Lower leg skin (tissue), 4 donors: ENCODE data around the gene HHLA2. TPM values are rescaled to one million over a fixed set of nuclear protein-coding genes. Genes with fewer than 3 reads are reported as not detected.

Source experiments
- DNase-seq, 2 donors: peaks; one replicate each; pipeline ENCODE4 v3.0.0-alpha.2; 2019; ENCODE audit warnings: low spot score in 2 of 2
- H3K4me3 ChIP-seq: fragments of 200-600 bp; sonication (generic); 2 replicates; pipeline ENCODE4 v1.5.1; 2017; ENCODE audit warnings: mild to moderate bottlenecking, low read depth; ENCODE audit not compliant: poor library complexity, severe bottlenecking
- POLR2A ChIP-seq, 2 donors: fragments of 450-650 bp; IDR thresholded peaks; one replicate each; pipeline ENCODE4 v1.6.1; 2016 to 2017; ENCODE audit warnings: antibody characterized with exemption in 2 of 2, mild to moderate bottlenecking in 1 of 2, moderate library complexity in 1 of 2
- WGBS, 2 donors: methylation state at CpG; one replicate each; pipeline ENCODE4 v1.1.5; 2018; 5-methylcytosine and 5-hydroxymethylcytosine counted together
- intact Hi-C: fragments of 100-400 bp; cut with DNase I; formaldehyde crosslinking; loops from one replicate; pipeline ENCODE4 v1.15.0; 2023; ENCODE audit warnings: low total_unique reads
- total RNA-seq, 4 donors: library from RNA; depleted of rRNA; stranded (reverse); fragments of >200 nt; gene quantifications; one replicate each; pipeline ENCODE4 v1.1.0, GENCODE V29; 2016
- TF ChIP-seq, protein P1 (sequence below), 3 donors: fragments of 450-650 bp; IDR thresholded peaks; one replicate each; pipeline ENCODE4 v1.5.1; 2016; ENCODE audit warnings: antibody characterized with exemption in 3 of 3, mild to moderate bottlenecking in 3 of 3, moderate library complexity in 2 of 3

Gene HHLA2
- total RNA-seq, 4 donors from 2014 or later = not detected

DNA sequence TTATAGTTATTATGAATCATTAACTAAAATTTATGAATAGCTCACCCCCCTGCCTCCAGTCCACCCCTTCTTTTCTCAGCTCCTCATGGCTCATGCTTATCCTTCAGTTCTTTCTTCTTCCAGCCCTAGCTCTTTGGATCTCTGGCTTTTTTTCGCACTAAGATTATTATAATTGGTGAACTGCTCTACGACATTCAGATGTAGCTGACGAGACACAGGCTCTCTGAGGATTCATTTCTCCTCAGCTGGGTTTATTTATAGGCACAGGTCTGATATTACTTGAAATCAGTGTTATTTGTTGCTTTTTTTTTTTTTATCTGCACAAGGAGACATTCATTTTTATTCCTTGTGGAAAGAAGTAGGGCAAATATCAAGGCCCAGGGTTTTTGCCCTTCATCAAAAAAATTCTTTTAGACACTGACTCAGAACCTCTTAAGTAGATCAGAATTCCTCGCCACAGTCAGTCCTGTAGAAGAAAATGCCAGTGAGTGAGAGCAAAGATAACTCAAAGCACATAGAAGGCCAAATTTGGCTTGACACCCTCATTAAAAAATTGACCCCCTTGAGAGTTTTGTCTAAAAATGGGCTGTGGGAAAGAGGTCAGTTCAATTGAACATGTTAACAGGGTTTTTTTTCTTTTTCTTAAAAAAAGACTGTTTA is 107.5 kb downstream of the HHLA2 start:
- no peak overlapping the region for H3K4me3 ChIP-seq
- 82 to 84% methylated on average over 4 of the region's 4 CpGs for WGBS, 2 donors
- intact Hi-C loops = no loop called here
- DNase-seq = no peak
- TF ChIP-seq, protein P1, sequence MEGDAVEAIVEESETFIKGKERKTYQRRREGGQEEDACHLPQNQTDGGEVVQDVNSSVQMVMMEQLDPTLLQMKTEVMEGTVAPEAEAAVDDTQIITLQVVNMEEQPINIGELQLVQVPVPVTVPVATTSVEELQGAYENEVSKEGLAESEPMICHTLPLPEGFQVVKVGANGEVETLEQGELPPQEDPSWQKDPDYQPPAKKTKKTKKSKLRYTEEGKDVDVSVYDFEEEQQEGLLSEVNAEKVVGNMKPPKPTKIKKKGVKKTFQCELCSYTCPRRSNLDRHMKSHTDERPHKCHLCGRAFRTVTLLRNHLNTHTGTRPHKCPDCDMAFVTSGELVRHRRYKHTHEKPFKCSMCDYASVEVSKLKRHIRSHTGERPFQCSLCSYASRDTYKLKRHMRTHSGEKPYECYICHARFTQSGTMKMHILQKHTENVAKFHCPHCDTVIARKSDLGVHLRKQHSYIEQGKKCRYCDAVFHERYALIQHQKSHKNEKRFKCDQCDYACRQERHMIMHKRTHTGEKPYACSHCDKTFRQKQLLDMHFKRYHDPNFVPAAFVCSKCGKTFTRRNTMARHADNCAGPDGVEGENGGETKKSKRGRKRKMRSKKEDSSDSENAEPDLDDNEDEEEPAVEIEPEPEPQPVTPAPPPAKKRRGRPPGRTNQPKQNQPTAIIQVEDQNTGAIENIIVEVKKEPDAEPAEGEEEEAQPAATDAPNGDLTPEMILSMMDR (IDR thresholded peaks at IDR 0.05) = no peak
- no peak for TF ChIP-seq POLR2A (IDR thresholded peaks at IDR 0.05)

DNA sequence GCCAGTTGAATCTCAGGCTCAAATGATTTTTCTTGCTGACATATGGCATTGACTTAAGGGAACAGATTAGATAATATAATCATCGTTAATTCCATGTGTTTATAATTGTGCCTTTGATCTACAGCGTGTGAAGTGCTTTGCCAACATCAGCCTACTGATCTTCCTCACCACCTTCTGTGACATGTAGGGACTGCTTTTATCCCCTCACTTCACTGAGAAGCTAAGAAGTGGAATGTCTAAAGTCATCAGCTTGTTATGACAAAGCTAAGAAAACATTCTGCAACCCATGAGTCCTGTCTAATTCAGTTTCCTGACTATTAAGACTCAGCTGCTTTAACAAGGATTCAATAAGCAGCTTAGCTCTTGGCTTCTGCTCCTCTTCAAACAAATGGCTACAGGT is 108.0 kb downstream of the HHLA2 start:
- no peak for TF ChIP-seq POLR2A (IDR thresholded peaks at IDR 0.05)
- TF ChIP-seq, protein P1 (IDR thresholded peaks at IDR 0.05) = no peak
- intact Hi-C loops = no loop called here
- no peak for DNase-seq
- H3K4me3 ChIP-seq = no peak overlapping the region
- 60 to 64% methylated on average over 2 of the region's 2 CpGs for WGBS, 2 donors

GRCh38 chr3:108406063-108406660 is 109.8 kb downstream of the HHLA2 start:
- no peak for TF ChIP-seq POLR2A (IDR thresholded peaks at IDR 0.05)
- TF ChIP-seq, protein P1 (IDR thresholded peaks at IDR 0.05) = no peak
- no peak for DNase-seq
- H3K4me3 ChIP-seq = no peak overlapping the region
- WGBS, 2 donors = 64 to 82% methylated on average over 3 of the region's 3 CpGs
- intact Hi-C loops = no loop called here

- intact Hi-C loops = no loop called here
- TF ChIP-seq, protein P1 (IDR thresholded peaks at IDR 0.05) = peak in 1 of 3 donors; percentile 44
- no peak for TF ChIP-seq POLR2A (IDR thresholded peaks at IDR 0.05)
- H3K4me3 ChIP-seq = no peak overlapping the region
- peak in 1 of 2 donors; percentile 36 for DNase-seq
- WGBS, 2 donors = 15 to 45% methylated on average over 7 of the region's 7 CpGs
Measured at GRCh38 chr3:108406661-108407206, 110.4 kb downstream of the HHLA2 start.

- 54 to 59% methylated on average over 3 of the region's 3 CpGs for WGBS, 2 donors
- intact Hi-C loops = no loop called here
- DNase-seq = no peak
- no peak for TF ChIP-seq POLR2A (IDR thresholded peaks at IDR 0.05)
- TF ChIP-seq, protein P1 (IDR thresholded peaks at IDR 0.05) = no peak
- no peak overlapping the region for H3K4me3 ChIP-seq
Measured at GRCh38 chr3:108407886-108408285, 111.5 kb downstream of the HHLA2 start.
